Measurements from ENCODE around the gene EIF4G3.

EIF4G3 gene

GRCh38 chr1:21041541-21041940 lies 135.2 kb downstream of the EIF4G3 start:
- ATAC-seq, result no peak
- TF ChIP-seq TSHZ2 (CRISPR knock-in tag; IDR thresholded peaks at IDR 0.05), result no peak

GRCh38 chr1:21037091-21037490 lies 139.6 kb downstream of the EIF4G3 start:
- TF ChIP-seq CSDC2 (CRISPR knock-in tag; IDR thresholded peaks at IDR 0.05), result no peak
- no peak for TF ChIP-seq CREB5 (CRISPR knock-in tag; IDR thresholded peaks at IDR 0.05; ENCODE audit: low read depth)
- no peak for TF ChIP-seq ZNF8 (CRISPR knock-in tag; IDR thresholded peaks at IDR 0.05)
- TF ChIP-seq CSRNP3 (CRISPR knock-in tag; IDR thresholded peaks at IDR 0.05), result no peak
- no peak for ATAC-seq

GRCh38 chr1:21035794-21036193 lies 140.9 kb downstream of the EIF4G3 start:
- TF ChIP-seq CREB5 (CRISPR knock-in tag; IDR thresholded peaks at IDR 0.05; ENCODE audit: low read depth), result no peak
- TF ChIP-seq ISL1 (CRISPR knock-in tag; IDR thresholded peaks at IDR 0.05), result no peak
- no peak for TF ChIP-seq ZNF8 (CRISPR knock-in tag; IDR thresholded peaks at IDR 0.05)
- TF ChIP-seq ARNTL (CRISPR knock-in tag; IDR thresholded peaks at IDR 0.05; ENCODE audit: borderline replicate concordance, low read depth), result no peak
- no peak for TF ChIP-seq ZNF565 (CRISPR knock-in tag; conservative IDR thresholded peaks at IDR 0.05; ENCODE audit: low read depth)
- no peak for TF ChIP-seq POU6F1 (CRISPR knock-in tag; IDR thresholded peaks at IDR 0.05; ENCODE audit: borderline replicate concordance, low read depth)
- TF ChIP-seq PATZ1 (CRISPR knock-in tag; IDR thresholded peaks at IDR 0.05; ENCODE audit: borderline replicate concordance), result no peak
- no peak for TF ChIP-seq RARB (CRISPR knock-in tag; IDR thresholded peaks at IDR 0.05)
- ATAC-seq, result no peak

GRCh38 chr1:21034725-21035628 lies 141.7 kb downstream of the EIF4G3 start:
- TF ChIP-seq ZC3H10 (CRISPR knock-in tag; IDR thresholded peaks at IDR 0.05) (no peak), ZFP30 (CRISPR knock-in tag; IDR thresholded peaks at IDR 0.05) (no peak), ZNF8 (CRISPR knock-in tag; IDR thresholded peaks at IDR 0.05) (no peak), ZNF565 (CRISPR knock-in tag; conservative IDR thresholded peaks at IDR 0.05; ENCODE audit: low read depth) (no peak), CSRNP3 (CRISPR knock-in tag; IDR thresholded peaks at IDR 0.05) (no peak), PATZ1 (CRISPR knock-in tag; IDR thresholded peaks at IDR 0.05; ENCODE audit: borderline replicate concordance) (no peak)
- no peak for ATAC-seq
